HG03060 (cell line): ENCODE results near the gene FKBP4.

Experiments
- ATAC-seq: cut with Tn5 transposase; IDR thresholded peaks from one replicate; pipeline ENCODE4 v1.9.1; 2021; ENCODE audit warnings: low read depth, moderate number of reproducible peaks; ENCODE audit not compliant: unreplicated experiment

Gene FKBP4

DNA sequence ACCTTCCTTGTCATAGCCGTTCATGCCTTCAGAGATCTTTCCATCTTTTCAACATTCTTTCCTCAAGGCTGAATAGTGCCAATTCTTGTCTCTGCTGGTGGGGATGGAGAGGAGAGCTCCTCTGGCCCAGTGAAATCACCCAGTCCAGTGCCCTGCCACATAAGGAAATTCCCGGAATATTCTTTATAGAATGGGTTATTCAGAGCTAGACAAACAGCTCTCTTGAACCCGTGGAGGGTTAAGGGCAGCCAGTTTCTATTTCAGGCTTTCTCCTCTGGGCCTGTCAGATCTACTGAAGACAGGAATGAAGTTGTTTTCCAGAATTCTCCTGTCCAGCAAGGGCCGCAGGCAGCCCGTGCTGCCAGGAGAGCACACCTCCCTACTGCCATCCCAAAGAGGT is 48.2 kb downstream of the FKBP4 start:
- ATAC-seq: no peak

DNA sequence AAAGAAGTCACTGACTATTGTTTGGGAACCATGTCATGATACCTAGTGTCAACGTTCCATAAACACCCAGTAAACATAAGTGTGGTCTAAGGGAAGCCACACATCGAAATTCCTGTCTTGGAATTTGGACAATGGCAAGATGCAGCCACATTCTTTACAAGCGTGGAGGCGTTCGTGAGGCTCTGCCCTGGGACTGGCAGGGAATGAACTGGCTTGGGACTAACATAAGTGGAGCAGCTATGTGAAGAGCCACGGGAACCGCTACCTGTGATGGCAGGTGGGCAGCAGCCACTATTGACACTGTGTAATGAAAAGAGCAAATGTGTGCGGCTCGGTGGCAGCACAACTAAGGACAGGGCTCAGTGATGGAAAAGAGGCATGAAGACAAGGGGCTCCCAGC is 50.0 kb downstream of the FKBP4 start:
- ATAC-seq: no peak

DNA sequence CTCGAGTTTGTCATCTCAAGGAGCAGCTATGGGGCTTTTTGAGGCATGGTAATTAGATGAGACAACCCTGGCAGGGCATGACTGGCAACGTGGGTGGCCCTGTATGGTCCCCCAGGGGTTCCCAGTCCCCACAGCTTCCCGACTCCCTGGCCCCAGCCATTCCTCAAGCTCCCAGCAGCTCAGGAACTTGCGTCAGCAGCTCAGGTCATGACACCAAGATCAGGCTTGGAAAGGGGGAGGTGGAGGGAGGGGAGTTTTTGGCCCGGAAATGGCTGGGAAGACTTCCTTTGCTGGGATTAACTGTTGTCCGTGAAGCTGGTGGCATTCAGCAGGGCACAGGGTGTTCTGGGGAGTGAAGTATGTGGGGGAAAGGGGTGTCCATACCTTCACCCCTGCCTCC is 50.5 kb downstream of the FKBP4 start:
- no peak for ATAC-seq

DNA sequence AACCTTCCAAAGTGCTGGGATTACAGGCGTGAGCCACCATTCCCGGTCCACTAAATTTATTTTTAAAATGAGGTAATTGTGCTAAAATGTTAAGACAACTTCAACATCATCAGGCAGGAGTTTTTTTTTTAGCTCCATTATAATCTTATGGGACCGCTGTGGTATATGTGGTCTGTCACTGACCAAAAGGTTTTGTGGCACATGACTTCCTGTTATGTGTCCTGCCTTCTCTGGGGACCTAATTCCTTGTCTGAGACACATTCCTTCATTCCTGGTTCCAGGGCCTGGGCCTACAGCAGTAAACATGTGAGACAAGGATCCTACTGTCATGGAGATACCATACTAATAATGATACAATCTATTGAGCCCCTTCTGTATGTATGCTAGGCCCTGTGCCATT is 57.2 kb downstream of the FKBP4 start:
- no peak for ATAC-seq

DNA sequence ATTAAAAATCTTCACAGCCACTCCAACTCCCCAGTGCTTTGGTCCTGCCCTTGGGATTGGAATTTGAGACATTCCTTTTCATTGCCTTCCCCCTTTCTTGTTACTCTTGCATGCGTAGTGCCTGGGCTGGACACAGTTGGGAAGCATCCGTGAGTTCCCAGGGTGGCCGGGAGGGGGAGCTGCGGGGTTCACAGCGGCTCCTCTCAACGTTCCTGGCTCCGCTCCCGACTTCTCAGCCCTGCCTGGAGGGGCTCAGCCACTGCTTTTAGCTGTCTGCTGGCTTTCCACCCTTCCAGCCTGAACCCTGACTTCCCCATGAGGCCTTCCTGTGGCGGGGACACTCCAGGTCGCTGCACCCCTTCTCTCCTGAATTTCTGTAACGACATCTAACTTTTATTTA is 58.9 kb downstream of the FKBP4 start:
- ATAC-seq: no peak
